Dermis blood vessel endothelial cell (primary cell): ENCODE measurements around the gene OLFM1. TPM values are rescaled to one million over a fixed set of nuclear protein-coding genes. Genes with fewer than 3 reads are reported as not detected.

ENCODE experiments used
- DNase-seq: peaks from one replicate; pipeline ENCODE4 v3.0.0; 2010
- total RNA-seq: library from RNA; depleted of rRNA; stranded (reverse); fragments of >200 nt; gene quantifications from 2 replicates; pipeline ENCODE4 v1.2.3, GENCODE V29; 2014

Gene OLFM1
- total RNA-seq, 1 donor from 2014 or later: 17.2 TPM

GRCh38 chr9:135090081-135090480 lies 2.6 kb downstream of the OLFM1 start:
- DNase-seq: no peak

- peak; percentile 5 for DNase-seq
Observed at GRCh38 chr9:135090547-135090946, 3.1 kb downstream of the OLFM1 start.

- no peak for DNase-seq
Observed at GRCh38 chr9:135091545-135091944, 4.1 kb downstream of the OLFM1 start.

- DNase-seq: no peak
Observed at GRCh38 chr9:135093111-135093510, 5.6 kb downstream of the OLFM1 start.

- DNase-seq: no peak
Observed at GRCh38 chr9:135093911-135094584, 6.6 kb downstream of the OLFM1 start.

GRCh38 chr9:135095470-135096407 lies 8.3 kb downstream of the OLFM1 start:
- DNase-seq: no peak

GRCh38 chr9:135096408-135096895 lies 9.0 kb downstream of the OLFM1 start:
- no peak for DNase-seq

- peak; percentile 23 for DNase-seq
Observed at GRCh38 chr9:135098400-135099105, 11.1 kb downstream of the OLFM1 start.

GRCh38 chr9:135099574-135099973 lies 12.1 kb downstream of the OLFM1 start:
- no peak for DNase-seq

GRCh38 chr9:135100241-135100681 lies 12.8 kb downstream of the OLFM1 start:
- no peak for DNase-seq

GRCh38 chr9:135100725-135101410 lies 13.4 kb downstream of the OLFM1 start:
- DNase-seq: no peak

GRCh38 chr9:135101486-135101885 lies 14.0 kb downstream of the OLFM1 start:
- DNase-seq: no peak

- no peak for DNase-seq
Observed at GRCh38 chr9:135101926-135102325, 14.5 kb downstream of the OLFM1 start.

- no peak for DNase-seq
Observed at GRCh38 chr9:135102331-135102730, 14.9 kb downstream of the OLFM1 start.

GRCh38 chr9:135103001-135103446 lies 15.6 kb downstream of the OLFM1 start:
- DNase-seq: no peak

- no peak for DNase-seq
Observed at GRCh38 chr9:135103931-135104639, 16.6 kb downstream of the OLFM1 start.

- DNase-seq: no peak
Observed at GRCh38 chr9:135104761-135105160, 17.3 kb downstream of the OLFM1 start.

GRCh38 chr9:135105211-135105745 lies 17.8 kb downstream of the OLFM1 start:
- DNase-seq: no peak

GRCh38 chr9:135105938-135106491 lies 18.5 kb downstream of the OLFM1 start:
- no peak for DNase-seq

- no peak for DNase-seq
Observed at GRCh38 chr9:135106551-135107270, 19.2 kb downstream of the OLFM1 start.
